HG03175 (cell line): ENCODE data around the gene LIM2.
"Not testable (repeated sequence)": the region's sequence is repeated elsewhere in the genome, so short reads cannot be mapped to it uniquely, and the experiment has no call there.

Experiments
- ATAC-seq: cut with Tn5 transposase; IDR thresholded peaks from one replicate; pipeline ENCODE4 v1.9.1; 2021; ENCODE audit warnings: mild to moderate bottlenecking, moderate library complexity; ENCODE audit not compliant: unreplicated experiment

LIM2 gene

GRCh38 chr19:51397453-51397852, 9.7 kb upstream of the LIM2 start:
- ATAC-seq = not testable (repeated sequence)

GRCh38 chr19:51396175-51396574, 8.4 kb upstream of the LIM2 start:
- ATAC-seq = no peak

GRCh38 chr19:51394050-51394836, 6.5 kb upstream of the LIM2 start:
- peak; percentile 83 for ATAC-seq

- ATAC-seq = no peak
Measured at GRCh38 chr19:51392701-51393100, 4.9 kb upstream of the LIM2 start.

- no peak for ATAC-seq
Measured at GRCh38 chr19:51391073-51391611, 3.4 kb upstream of the LIM2 start.

- ATAC-seq = no peak
Measured at GRCh38 chr19:51389143-51389542, 1.4 kb upstream of the LIM2 start.

- no peak for ATAC-seq
Measured at GRCh38 chr19:51386882-51387520, 773 bp downstream of the LIM2 start.

- ATAC-seq = no peak
Measured at GRCh38 chr19:51382004-51382403, 5.8 kb downstream of the LIM2 start.

- no peak for ATAC-seq
Measured at GRCh38 chr19:51380379-51380778, 7.4 kb downstream of the LIM2 start.

GRCh38 chr19:51377422-51377821, 10.4 kb downstream of the LIM2 start:
- no peak for ATAC-seq

- ATAC-seq = no peak
Measured at GRCh38 chr19:51375504-51376221, 12.1 kb downstream of the LIM2 start.

GRCh38 chr19:51372649-51373504, 14.9 kb downstream of the LIM2 start, which contains the start of gene NKG7:
TSS of gene NKG7 (minus strand) at chr19:51372654. CDS start at chr19:51372535, 119 bp downstream.
- no peak for ATAC-seq

GRCh38 chr19:51372021-51372648, 15.6 kb downstream of the LIM2 start:
- ATAC-seq = no peak

- ATAC-seq = no peak
Measured at GRCh38 chr19:51371186-51371690, 16.5 kb downstream of the LIM2 start.

GRCh38 chr19:51370230-51370629, 17.5 kb downstream of the LIM2 start:
- no peak for ATAC-seq

GRCh38 chr19:51368366-51369282, 19.1 kb downstream of the LIM2 start, which contains the start of gene CLDND2:
TSS of gene CLDND2 (minus strand) at chr19:51369003. CDS start at chr19:51368577, 426 bp downstream.
- no peak for ATAC-seq

GRCh38 chr19:51367565-51368365, 20.0 kb downstream of the LIM2 start:
- ATAC-seq = peak; percentile 74

- no peak for ATAC-seq
Measured at GRCh38 chr19:51367255-51367564, 20.6 kb downstream of the LIM2 start.
